Measurements from ENCODE around the gene PDF. TPM values are rescaled to one million over a fixed set of nuclear protein-coding genes. Genes with fewer than 3 reads are reported as not detected.

PDF gene
- total RNA-seq, 2 donors from 2014 or later, result 4.1 to 4.3 TPM

DNA sequence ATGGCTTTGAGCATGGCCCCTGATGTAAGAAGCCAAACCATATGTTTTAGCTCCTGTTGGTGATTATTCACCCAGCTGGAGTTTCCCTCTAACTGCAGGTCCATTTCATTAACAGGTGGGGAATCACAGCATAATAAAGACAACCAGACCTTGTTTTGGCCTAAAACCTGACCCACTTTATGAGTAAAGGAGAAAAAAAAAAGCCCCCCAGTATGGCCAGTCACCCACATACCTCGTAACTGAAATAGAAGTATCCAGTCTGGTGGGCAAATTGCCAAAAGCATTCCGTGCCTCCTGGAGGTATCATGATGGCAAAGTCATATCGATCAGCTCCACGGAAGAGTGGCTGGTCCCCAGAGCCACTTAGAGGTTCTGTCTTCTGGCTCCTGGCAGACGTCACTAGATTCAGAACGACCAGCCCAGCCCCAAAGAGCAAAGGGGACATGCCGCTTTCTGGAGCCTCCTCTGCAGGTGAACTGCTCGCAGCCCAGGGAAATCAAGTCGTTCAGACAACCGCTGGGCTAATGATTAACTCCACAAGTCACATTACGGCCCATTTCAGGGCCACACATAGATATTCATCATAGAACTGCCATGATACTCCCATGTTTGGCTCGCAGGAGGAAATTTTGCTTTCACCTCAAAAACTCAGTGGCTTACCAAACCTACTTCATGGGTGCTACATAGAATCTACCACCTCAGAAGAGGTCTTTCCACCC lies 21.1 kb upstream of the PDF start, which contains the start of gene TMED6:
TSS of gene TMED6 (minus strand) at position 478 of the 719 bp plus-strand sequence. CDS start at position 445, 33 bp downstream.
- Mint-ChIP-seq H3K4me3 (no peak within 1 kb of the TSS), H3K36me3 (ENCODE audit: low read depth) (peaks cover 6% of the 10 kb centered on the region), H3K4me1 (peaks cover 4% of the 10 kb centered on the region), H3K27me3 (no peaks in the 10 kb centered on the region), H3K27ac (peak within 1 kb of the TSS; percentile 37)
- DNase-seq (no peak), ATAC-seq (no peak)
- H3K9me3 ChIP-seq (ENCODE audit: control insufficient read depth, low read length, poor library complexity, severe bottlenecking), result no peaks in the 10 kb centered on the region

DNA sequence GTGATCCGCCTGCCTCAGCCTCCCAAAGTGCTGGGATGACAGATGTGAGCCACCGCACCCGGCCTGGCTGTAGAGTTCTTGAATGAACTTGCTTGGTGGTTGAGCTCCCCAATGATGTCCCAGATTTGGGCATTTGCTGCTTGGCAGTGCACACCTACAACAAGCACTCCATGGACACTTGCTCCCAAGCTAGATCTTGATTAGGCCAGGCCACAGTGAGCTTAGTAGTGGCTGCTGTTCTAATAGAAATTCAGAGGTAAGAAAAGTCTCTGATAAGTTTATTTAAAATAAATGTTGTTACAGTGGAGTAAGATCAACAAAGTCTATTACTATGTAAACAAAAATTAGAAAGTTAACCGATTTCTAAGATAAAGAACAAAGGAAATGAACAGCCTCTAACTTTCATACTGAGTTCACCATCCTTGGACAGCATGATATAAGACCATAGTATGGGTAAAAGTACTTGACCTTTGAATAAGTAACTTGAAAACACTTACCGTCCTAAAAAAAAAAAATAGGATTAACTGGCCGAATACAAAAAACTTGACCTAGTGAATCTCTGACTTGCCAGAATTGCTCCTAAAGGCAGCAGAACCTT lies 20.2 kb upstream of the PDF start:
- Mint-ChIP-seq H3K36me3 (ENCODE audit: low read depth) (peaks cover 6% of the 10 kb centered on the region), H3K27ac (no peak overlapping the region), H3K4me3 (no peak overlapping the region), H3K4me1 (peaks cover 4% of the 10 kb centered on the region), H3K27me3 (no peaks in the 10 kb centered on the region)
- no peaks in the 10 kb centered on the region for H3K9me3 ChIP-seq (ENCODE audit: control insufficient read depth, low read length, poor library complexity, severe bottlenecking)
- no peak for ATAC-seq
- DNase-seq, result no peak

DNA sequence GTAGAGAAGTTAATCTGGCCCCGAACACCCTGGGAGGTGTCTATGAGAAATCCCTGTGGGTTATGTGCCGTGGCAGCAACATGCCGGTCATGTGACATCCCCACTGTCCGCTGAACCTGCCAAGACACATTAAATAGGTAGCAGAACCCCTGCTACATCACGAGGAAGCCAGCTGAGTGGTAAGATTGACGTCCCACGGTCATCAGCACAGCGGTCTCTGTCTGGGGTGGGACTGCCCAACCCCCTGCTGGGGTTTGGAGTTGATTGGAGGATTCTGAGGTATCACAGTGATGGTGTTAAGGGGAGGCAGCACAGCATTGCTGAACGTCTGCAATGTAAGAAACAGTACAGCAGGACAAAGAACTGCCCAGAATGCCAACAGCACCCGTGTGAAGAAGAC lies 19.1 kb upstream of the PDF start:
- peaks cover 4% of the 10 kb centered on the region for H3K36me3 Mint-ChIP-seq (ENCODE audit: low read depth)
- H3K27me3 Mint-ChIP-seq, result no peaks in the 10 kb centered on the region
- H3K27ac Mint-ChIP-seq, result no peak overlapping the region
- H3K4me1 Mint-ChIP-seq, result peaks cover 4% of the 10 kb centered on the region
- no peaks in the 10 kb centered on the region for H3K9me3 ChIP-seq (ENCODE audit: control insufficient read depth, low read length, poor library complexity, severe bottlenecking)
- no peak overlapping the region for H3K4me3 Mint-ChIP-seq
- no peak for DNase-seq
- no peak for ATAC-seq

DNA sequence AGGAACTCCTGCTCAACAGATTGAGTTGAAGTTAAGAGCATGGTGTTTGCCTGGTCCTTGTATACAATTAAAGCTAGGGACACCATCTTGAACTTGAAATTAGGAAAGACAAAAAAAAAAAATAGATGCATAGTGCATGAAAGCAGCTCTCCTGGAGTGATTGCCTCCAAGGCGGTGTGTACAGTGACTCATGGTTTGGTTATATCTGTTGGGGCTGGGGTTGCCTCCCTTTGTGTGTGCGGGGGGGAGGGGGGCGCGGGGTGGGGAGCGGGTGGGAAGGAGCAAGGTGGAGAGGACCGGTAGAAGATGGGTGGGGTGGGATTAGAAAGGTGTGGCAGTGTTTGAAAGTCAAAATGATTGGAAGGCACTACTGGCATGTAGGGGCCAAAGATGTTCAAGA lies 17.8 kb upstream of the PDF start:
- H3K4me3 Mint-ChIP-seq, result no peak overlapping the region
- ATAC-seq, result no peak
- DNase-seq, result no peak
- peaks cover 4% of the 10 kb centered on the region for H3K36me3 Mint-ChIP-seq (ENCODE audit: low read depth)
- no peaks in the 10 kb centered on the region for H3K9me3 ChIP-seq (ENCODE audit: control insufficient read depth, low read length, poor library complexity, severe bottlenecking)
- H3K27ac Mint-ChIP-seq, result no peak overlapping the region
- H3K27me3 Mint-ChIP-seq, result no peaks in the 10 kb centered on the region
- peaks cover 4% of the 10 kb centered on the region for H3K4me1 Mint-ChIP-seq

DNA sequence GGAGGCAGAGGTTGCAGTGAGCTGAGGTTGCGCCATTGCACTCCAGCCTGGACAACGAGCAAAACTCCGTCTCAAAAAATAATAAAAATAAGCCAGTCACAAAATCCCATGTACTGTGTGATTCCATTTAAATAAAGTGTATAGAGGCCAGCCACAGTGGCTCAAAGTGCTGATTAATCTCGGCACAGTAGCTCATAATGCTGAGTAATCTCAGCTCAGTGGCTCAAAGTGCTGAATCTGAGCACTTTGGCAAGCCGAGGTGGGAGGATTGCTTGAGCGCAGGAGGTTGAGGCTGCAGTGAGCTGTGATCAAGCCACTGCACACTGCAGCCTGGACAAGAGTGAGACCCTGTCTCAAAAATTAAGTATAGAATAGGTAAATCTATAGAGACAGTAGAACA lies 16.3 kb upstream of the PDF start:
- no peak overlapping the region for H3K4me3 Mint-ChIP-seq
- no peaks in the 10 kb centered on the region for H3K27me3 Mint-ChIP-seq
- no peak for DNase-seq
- no peak for ATAC-seq
- peaks cover 2% of the 10 kb centered on the region for H3K4me1 Mint-ChIP-seq
- no peaks in the 10 kb centered on the region for H3K36me3 Mint-ChIP-seq (ENCODE audit: low read depth)
- H3K27ac Mint-ChIP-seq, result no peak overlapping the region
- H3K9me3 ChIP-seq (ENCODE audit: control insufficient read depth, low read length, poor library complexity, severe bottlenecking), result no peaks in the 10 kb centered on the region

DNA sequence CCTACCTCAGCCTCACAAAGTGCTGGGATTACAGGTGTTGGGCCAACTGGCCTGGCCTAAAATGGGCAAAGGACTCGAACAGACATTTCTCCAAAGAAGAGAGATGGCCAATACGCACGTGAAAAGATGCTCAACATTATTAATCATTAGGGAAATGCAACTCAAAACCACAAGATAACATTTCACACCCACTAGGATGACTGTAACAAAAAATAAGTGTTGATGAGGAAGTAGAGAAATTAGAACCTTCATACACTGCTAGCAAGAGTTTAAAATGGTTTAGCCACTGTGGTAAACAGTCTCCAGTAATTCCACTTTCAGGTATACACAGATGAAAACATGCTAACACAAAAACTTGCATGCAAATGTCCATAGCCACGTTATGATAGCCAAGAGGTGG lies 15.5 kb upstream of the PDF start:
- DNase-seq (no peak), ATAC-seq (no peak)
- Mint-ChIP-seq H3K36me3 (ENCODE audit: low read depth) (no peaks in the 10 kb centered on the region), H3K4me3 (no peak overlapping the region), H3K4me1 (peaks cover 2% of the 10 kb centered on the region), H3K27ac (no peak overlapping the region), H3K27me3 (no peaks in the 10 kb centered on the region)
- H3K9me3 ChIP-seq (ENCODE audit: control insufficient read depth, low read length, poor library complexity, severe bottlenecking), result no peaks in the 10 kb centered on the region

DNA sequence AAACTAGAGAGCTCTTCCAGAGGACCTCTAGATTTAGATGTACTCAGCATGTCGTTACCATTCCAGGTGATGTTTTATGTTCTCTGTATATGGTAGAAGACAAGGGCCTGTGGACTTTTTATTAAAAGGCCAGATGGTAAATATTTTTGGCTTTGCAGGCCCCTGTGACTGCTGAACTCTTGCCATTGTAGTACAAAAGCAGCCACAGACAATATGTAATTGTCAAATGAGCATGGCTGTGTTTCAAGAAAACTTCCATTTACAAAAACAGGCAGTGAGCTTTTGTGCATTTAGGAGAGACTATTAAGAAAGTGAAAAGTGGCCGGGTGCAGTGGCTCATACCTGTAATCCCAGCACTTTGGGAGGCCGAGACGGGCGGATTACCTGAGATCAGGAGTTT lies 13.8 kb upstream of the PDF start:
- H3K9me3 ChIP-seq (ENCODE audit: control insufficient read depth, low read length, poor library complexity, severe bottlenecking), result no peaks in the 10 kb centered on the region
- H3K27me3 Mint-ChIP-seq, result no peaks in the 10 kb centered on the region
- no peak for ATAC-seq
- peaks cover 4% of the 10 kb centered on the region for H3K36me3 Mint-ChIP-seq (ENCODE audit: low read depth)
- no peak overlapping the region for H3K4me3 Mint-ChIP-seq
- no peak overlapping the region for H3K27ac Mint-ChIP-seq
- DNase-seq, result no peak
- peaks cover 17% of the 10 kb centered on the region for H3K4me1 Mint-ChIP-seq

DNA sequence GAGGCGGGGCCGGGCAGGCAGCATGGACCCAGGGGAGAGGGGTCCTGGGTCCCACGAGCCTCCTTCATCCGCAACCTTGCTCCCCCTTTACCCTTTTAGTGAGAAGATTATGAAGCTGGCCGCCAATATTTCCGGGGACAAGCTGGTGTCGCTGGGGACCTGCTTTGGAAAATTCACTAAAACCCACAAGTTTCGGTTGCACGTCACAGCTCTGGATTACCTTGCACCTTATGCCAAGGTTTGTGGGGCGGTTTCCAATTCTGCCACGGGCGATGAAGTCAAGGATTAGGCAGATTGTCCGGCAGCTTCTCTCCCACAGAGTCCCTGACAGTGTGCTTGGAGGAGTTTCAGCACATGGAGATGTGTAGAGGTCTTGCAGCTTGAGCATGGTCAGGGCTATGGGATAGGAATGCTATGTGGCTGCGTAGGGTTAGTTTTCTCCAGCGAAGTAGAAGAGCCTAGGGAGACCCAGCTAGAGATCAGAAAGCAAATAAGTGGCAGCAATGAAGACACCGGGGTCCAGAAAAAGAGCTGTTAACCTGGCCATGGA lies 9.8 kb upstream of the PDF start:
- H3K4me1 Mint-ChIP-seq, result peaks cover 35% of the 10 kb centered on the region

DNA sequence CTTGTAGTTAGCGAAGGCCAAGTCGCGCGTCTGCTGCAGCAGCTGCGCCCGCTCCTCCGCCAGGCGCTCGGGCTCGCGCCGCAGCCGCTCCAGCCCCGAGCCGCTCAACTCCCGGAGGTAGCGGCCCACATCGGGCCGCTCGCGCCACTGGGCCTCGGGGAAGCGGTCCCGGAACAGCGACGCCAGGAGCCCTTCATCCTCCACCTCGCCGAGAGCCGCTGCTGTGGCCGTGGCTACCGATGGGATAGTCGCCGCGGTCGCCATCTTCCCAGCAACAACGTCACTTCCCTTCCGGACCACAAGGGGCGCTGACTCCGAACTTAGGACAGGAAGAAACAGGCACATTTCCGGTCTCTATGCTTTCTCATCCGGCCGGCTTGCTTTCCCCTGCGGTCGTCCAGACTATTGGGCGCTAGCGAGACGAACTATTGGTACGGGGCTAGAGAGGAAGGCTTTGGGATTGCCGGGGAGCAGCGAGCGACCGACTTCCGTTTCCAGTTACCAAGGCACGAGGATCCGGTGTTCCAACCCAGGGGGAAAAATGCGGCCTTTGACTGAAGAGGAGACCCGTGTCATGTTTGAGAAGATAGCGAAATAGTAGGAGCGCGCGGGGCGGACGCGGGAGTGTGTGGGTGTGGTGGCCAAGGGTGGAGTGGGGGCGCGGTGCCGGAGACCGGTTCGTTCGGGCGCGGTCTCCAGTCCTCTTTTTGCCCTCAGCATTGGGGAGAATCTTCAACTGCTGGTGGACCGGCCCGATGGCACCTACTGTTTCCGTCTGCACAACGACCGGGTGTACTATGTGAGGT lies 9.1 kb upstream of the PDF start, which contains the start of the genes COG8 and NIP7:
TSS of gene COG8 (minus strand) at position 276 of the 806 bp plus-strand sequence. CDS start at position 264, 12 bp downstream.
TSS of gene NIP7 (plus strand) at position 484 of the 806 bp plus-strand sequence. CDS start at position 542, 58 bp downstream.
- Mint-ChIP-seq H3K27ac (peak within 1 kb of the TSS; percentile 99), H3K4me3 (peak within 1 kb of the TSS; percentile 100), H3K4me1 (peaks cover 40% of the 10 kb centered on the region), H3K27me3 (no peaks in the 10 kb centered on the region), H3K36me3 (ENCODE audit: low read depth) (peaks cover 8% of the 10 kb centered on the region)
- ATAC-seq (peak; percentile 88), DNase-seq (peak; percentile 78 to 87 (median 85))
- H3K9me3 ChIP-seq (ENCODE audit: control insufficient read depth, low read length, poor library complexity, severe bottlenecking), result no peaks in the 10 kb centered on the region

More for the DNA sequence above, 9.8 kb upstream of the PDF start:
- H3K9me3 ChIP-seq (ENCODE audit: control insufficient read depth, low read length, poor library complexity, severe bottlenecking), result no peaks in the 10 kb centered on the region
- no peak for DNase-seq
- peaks cover 8% of the 10 kb centered on the region for H3K36me3 Mint-ChIP-seq (ENCODE audit: low read depth)
- H3K27me3 Mint-ChIP-seq, result no peaks in the 10 kb centered on the region
- H3K27ac Mint-ChIP-seq, result peak overlapping the region; percentile 99
- peak overlapping the region; percentile 100 for H3K4me3 Mint-ChIP-seq
- ATAC-seq, result no peak

DNA sequence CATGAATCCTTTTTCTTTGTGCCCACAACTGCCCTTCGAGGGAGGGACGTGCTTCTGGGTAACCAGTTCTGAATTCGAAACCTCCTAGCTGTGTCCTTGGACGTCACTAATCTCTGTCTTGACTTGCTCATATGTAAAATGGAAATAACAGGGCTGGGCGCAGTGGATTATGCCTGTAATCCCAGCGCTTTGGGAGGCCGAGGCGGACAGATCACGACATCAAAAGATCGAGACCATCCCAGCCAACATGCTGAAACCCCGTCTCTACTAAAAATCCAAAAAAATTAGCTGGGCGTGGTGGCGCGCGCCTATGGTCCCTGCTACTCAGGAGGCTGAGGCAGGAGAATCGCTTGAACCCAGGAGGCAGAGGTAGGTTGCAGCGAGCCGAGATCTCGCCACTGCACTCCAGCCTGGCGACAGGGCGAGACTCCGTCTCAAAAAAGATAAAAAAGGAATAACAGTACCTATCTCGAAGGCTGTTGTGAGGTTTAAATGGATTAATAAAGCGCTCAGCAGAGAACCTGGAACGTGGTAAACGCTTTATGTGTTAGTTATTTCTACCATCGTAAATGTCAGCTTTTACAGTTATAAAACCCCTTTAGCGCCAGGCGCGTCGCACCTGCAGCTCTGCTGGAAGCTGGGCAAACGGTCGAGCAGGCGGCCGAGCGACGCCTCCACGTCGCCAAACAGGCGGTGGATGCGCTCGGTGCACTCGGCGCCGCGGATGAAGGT lies 8.3 kb upstream of the PDF start:
- DNase-seq, result no peak
- ATAC-seq, result no peak

DNA sequence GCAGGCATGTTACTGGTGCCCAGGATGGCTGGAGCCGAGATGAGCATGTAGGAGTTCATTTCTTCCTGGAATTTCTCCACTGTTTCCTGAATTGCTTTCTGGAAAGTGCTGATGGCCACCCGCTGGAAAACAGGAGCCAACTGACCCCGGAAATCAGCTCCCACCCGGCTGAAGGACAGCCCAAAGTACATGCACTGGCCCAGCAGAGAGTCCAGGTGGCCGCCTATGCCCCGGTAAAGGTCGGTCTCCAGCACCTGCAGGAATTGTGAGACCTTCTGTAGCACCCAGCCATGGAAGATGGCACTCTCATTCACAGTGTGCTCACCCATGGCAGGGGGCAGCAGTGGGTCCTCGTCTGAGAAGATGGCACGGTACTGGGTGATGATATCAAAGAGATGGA lies 4.3 kb upstream of the PDF start:
- H3K9me3 ChIP-seq (ENCODE audit: control insufficient read depth, low read length, poor library complexity, severe bottlenecking), result no peaks in the 10 kb centered on the region
- no peaks in the 10 kb centered on the region for H3K27me3 Mint-ChIP-seq
- DNase-seq (no peak), ATAC-seq (no peak)
- peaks cover 35% of the 10 kb centered on the region for H3K4me1 Mint-ChIP-seq
- peaks cover 8% of the 10 kb centered on the region for H3K36me3 Mint-ChIP-seq (ENCODE audit: low read depth)
- H3K27ac Mint-ChIP-seq, result no peak overlapping the region
- H3K4me3 Mint-ChIP-seq, result no peak overlapping the region

More for the DNA sequence above, 8.3 kb upstream of the PDF start:
- Mint-ChIP-seq H3K27me3 (no peaks in the 10 kb centered on the region), H3K4me3 (peak overlapping the region; percentile 100), H3K36me3 (ENCODE audit: low read depth) (peaks cover 8% of the 10 kb centered on the region), H3K4me1 (peaks cover 44% of the 10 kb centered on the region), H3K27ac (peak overlapping the region; percentile 99)
- no peaks in the 10 kb centered on the region for H3K9me3 ChIP-seq (ENCODE audit: control insufficient read depth, low read length, poor library complexity, severe bottlenecking)

DNA sequence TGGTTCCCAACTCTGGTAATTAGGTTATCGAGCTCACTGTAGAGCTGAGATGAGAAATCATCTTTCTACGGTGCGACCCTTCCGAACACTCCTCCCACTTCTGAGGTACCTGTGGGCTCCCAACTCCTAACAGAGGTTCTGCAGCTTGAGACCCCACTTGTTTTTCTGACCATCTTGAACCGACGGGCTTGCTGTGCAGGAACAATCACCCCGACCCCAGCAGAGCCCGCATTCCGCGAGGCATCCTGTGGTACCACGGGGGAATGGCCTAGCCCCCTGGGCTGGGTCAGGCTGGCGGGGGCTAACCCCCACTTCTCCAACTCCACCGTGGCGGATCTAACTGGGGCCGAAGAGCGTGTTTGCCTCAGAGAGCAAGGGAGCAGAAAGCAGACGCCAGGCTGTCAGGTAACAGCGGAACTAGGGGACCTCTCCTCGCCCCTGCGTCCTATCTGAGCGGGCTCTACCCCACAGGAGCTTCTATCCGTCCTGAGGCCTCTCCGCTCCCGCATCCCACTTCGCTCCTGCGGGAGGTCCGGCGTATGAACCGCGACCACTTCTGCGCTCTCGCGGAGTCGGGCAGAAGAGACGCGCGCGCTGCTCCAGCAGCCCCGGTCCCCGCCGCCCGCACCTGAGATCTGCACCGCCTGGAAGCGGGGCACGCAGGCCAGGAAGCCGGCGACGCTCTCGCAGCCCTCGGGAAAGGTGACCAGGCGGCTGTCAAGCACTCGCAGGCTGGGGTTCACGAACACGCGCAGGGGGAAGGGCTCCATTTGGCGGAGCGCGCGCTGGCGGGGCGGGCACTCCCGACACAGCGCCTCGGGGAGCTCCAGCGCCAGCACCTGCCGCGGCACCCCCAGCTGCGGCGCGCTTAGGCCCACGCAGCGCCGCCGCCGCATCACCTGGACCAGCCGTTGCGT lies 761 bp downstream of the PDF start:
- no peaks in the 10 kb centered on the region for H3K9me3 ChIP-seq (ENCODE audit: control insufficient read depth, low read length, poor library complexity, severe bottlenecking)
- Mint-ChIP-seq H3K4me1 (peaks cover 32% of the 10 kb centered on the region), H3K27ac (peak overlapping the region; percentile 72), H3K4me3 (peak overlapping the region; percentile 89), H3K36me3 (ENCODE audit: low read depth) (no peaks in the 10 kb centered on the region), H3K27me3 (no peaks in the 10 kb centered on the region)
- ATAC-seq, result peak; percentile 68
- peak in 2 of 3 donors; percentile 39 to 54 for DNase-seq
